SK-N-SH (cell line): ENCODE results near the gene NRN1L.

Source experiments
- CHD2 ChIP-seq: fragments of 150-350 bp; IDR thresholded peaks from 2 replicates; pipeline ENCODE4 v1.6.1; 2018; ENCODE audit warnings: low read length; ENCODE audit not compliant: partially characterized antibody
- CTCF ChIP-seq: fragments of 200-600 bp; sonication (generic); IDR thresholded peaks from 2 replicates; pipeline ENCODE4 v1.6.1; 2017; ENCODE audit warnings: antibody characterized with exemption, mild to moderate bottlenecking, moderate library complexity
- EP300 ChIP-seq, 2 experiments: IDR thresholded peaks; 2 replicates each; pipeline versions ENCODE4 v1.4.0 to v1.6.1; 2012; ENCODE audit warnings: borderline replicate concordance in 1 of 2, low read depth in 1 of 2, low read length in 1 of 2
- EZH2phosphoT487 ChIP-seq: fragments of 200-600 bp; sonication (generic); IDR thresholded peaks from 2 replicates; pipeline ENCODE4 v1.6.1; 2017; ENCODE audit warnings: low read depth, mixed run types, mild to moderate bottlenecking, antibody characterized with exemption, moderate library complexity, borderline replicate concordance
- JUND ChIP-seq: IDR thresholded peaks from 2 replicates; pipeline ENCODE4 v1.4.0; 2012
- MEF2A ChIP-seq: IDR thresholded peaks from 2 replicates; pipeline ENCODE4 v1.4.0; 2012; ENCODE audit warnings: low read depth, borderline replicate concordance
- POLR2AphosphoS5 ChIP-seq: IDR thresholded peaks from 2 replicates; pipeline ENCODE4 v1.6.1; 2012; ENCODE audit warnings: low read depth, low read length
- RCOR1 ChIP-seq: fragments of 150-350 bp; IDR thresholded peaks from 2 replicates; pipeline ENCODE4 v1.6.1; 2017; ENCODE audit warnings: antibody characterized with exemption, low read length
- SIN3A ChIP-seq: IDR thresholded peaks from 2 replicates; pipeline ENCODE4 v1.6.1; 2012; ENCODE audit warnings: low read depth, mild to moderate bottlenecking, low read length, moderate library complexity, borderline replicate concordance
- TAF1 ChIP-seq: IDR thresholded peaks from 2 replicates; pipeline ENCODE4 v1.6.1; 2012; ENCODE audit warnings: low read depth, mild to moderate bottlenecking, low read length, moderate library complexity, borderline replicate concordance
- USF2 ChIP-seq: fragments of 150-350 bp; IDR thresholded peaks from 2 replicates; pipeline ENCODE4 v1.6.1; 2017; ENCODE audit warnings: antibody characterized with exemption, low read length, low read depth, borderline replicate concordance
- TF ChIP-seq, protein P1 (sequence below): IDR thresholded peaks from 2 replicates; pipeline ENCODE4 v1.4.0; 2012; ENCODE audit warnings: low read depth

DNA sequence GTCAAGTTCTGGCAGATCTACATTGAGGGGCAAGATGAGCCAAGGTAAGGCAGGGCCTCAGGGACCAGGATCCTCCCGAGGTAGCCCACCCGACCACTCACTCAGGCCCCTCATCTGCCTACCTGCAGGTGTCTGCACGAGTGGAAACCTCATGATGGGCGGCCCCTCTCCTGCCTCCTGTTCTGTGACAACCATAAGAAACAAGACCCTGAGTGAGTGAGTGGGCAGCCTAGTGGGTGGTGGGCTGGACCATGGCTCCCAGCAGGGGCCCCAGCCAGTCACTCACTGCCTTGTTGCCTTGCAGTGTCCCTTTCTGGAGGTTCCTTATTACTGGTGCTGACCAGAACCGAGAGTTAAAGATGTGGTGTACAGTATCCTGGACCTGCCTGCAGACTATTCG is 6.5 kb upstream of the NRN1L start:
- TF ChIP-seq CTCF (no peak), SIN3A (no peak), TAF1 (no peak), POLR2AphosphoS5 (no peak), JUND (no peak), USF2 (no peak), EP300 (IDR thresholded peaks at IDR 0.05; ENCODE audit: borderline replicate concordance in 1 of 2, low read depth in 1 of 2, low read length in 1 of 2) (no peak), EZH2phosphoT487 (no peak), CHD2 (no peak), MEF2A (no peak), RCOR1 (no peak)
- TF ChIP-seq, protein P1, sequence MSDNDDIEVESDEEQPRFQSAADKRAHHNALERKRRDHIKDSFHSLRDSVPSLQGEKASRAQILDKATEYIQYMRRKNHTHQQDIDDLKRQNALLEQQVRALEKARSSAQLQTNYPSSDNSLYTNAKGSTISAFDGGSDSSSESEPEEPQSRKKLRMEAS, result no peak
